Measurements from ENCODE around the gene KLHL26.

Gene KLHL26

DNA sequence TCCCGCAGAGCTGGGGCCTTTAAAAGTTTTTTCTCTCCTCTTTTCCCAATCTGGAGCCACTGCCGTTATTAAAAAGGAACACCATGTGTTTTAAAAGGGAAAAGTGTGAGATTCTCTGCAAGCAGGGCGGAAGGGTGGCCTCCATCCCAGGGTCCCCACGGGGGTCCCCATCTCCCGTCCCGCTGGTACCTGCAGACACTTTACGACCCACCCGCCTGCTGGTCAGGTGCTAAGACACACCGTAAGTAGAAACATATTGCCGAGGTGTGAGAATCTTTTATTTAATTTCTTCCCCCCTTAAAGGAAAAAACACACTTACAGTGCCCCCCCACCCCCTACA is 32.0 kb upstream of the KLHL26 start:
- Histone ChIP-seq H3K27me3 (ENCODE audit: low read length) (0 out of 2 replicates have a peak, but pooled peaks cover 6% of the 10 kb centered on the region), H4K20me1 (ENCODE audit: low read depth, low read length) (no peaks in the 10 kb centered on the region), H3K4me3 (ENCODE audit: insufficient read depth, low read length, poor library complexity, severe bottlenecking) (no peak overlapping the region), H3K9ac (ENCODE audit: low read length) (no peak overlapping the region), H3K9me2 (replicated peaks; ENCODE audit: insufficient read depth, low read length) (no peaks in the 10 kb centered on the region), H3K36me3 (ENCODE audit: low read length) (no peaks in the 10 kb centered on the region), H3K79me2 (ENCODE audit: insufficient read depth, low read length) (no peaks in the 10 kb centered on the region), H2AFZ (ENCODE audit: low read depth, low read length, severe bottlenecking) (no peak overlapping the region), H3K9me3 (ENCODE audit: insufficient read depth, low read length) (no peaks in the 10 kb centered on the region), H3F3A (ENCODE audit: insufficient read depth) (no peaks in the 10 kb centered on the region), H3K27ac (ENCODE audit: low read depth, low read length) (no peak overlapping the region), H3K4me2 (ENCODE audit: low read depth, low read length, poor library complexity, severe bottlenecking) (no peak overlapping the region)
- TF ChIP-seq CTCF (IDR thresholded peaks at IDR 0.05; ENCODE audit: insufficient read depth, low read length, poor library complexity, severe bottlenecking): no peak
- no peak for TF ChIP-seq EZH2phosphoT487 (conservative IDR thresholded peaks at IDR 0.05; ENCODE audit: low read length)

DNA sequence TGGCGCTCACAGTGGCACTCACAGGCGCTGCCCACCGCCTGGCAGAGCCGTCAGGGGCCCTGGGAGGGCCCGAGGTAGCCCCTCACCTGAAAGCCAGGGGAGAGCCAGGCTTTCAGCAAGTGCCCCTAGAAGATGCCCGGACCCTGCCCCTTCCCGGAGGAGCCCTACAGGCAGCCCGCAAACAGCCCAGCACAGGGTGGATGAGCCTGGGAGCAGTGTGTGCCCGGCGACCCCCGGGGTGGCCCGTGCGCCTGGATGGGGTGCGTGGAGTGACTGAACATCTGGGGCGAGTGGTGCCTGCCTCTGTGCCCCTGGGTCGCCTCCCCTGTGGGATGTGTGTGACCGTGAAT is 31.7 kb upstream of the KLHL26 start:
- Histone ChIP-seq H3K9ac (ENCODE audit: low read length) (no peak overlapping the region), H4K20me1 (ENCODE audit: low read depth, low read length) (no peaks in the 10 kb centered on the region), H3K9me3 (ENCODE audit: insufficient read depth, low read length) (no peaks in the 10 kb centered on the region), H3K9me2 (replicated peaks; ENCODE audit: insufficient read depth, low read length) (no peaks in the 10 kb centered on the region), H3K4me2 (ENCODE audit: low read depth, low read length, poor library complexity, severe bottlenecking) (no peak overlapping the region), H3K36me3 (ENCODE audit: low read length) (no peaks in the 10 kb centered on the region), H3F3A (ENCODE audit: insufficient read depth) (no peaks in the 10 kb centered on the region), H3K79me2 (ENCODE audit: insufficient read depth, low read length) (no peaks in the 10 kb centered on the region), H3K27ac (ENCODE audit: low read depth, low read length) (no peak overlapping the region), H3K27me3 (ENCODE audit: low read length) (0 out of 2 replicates have a peak, but pooled peaks cover 6% of the 10 kb centered on the region), H3K4me3 (ENCODE audit: insufficient read depth, low read length, poor library complexity, severe bottlenecking) (no peak overlapping the region), H2AFZ (ENCODE audit: low read depth, low read length, severe bottlenecking) (no peak overlapping the region)
- no peak for TF ChIP-seq CTCF (IDR thresholded peaks at IDR 0.05; ENCODE audit: insufficient read depth, low read length, poor library complexity, severe bottlenecking)
- TF ChIP-seq EZH2phosphoT487 (conservative IDR thresholded peaks at IDR 0.05; ENCODE audit: low read length): no peak

DNA sequence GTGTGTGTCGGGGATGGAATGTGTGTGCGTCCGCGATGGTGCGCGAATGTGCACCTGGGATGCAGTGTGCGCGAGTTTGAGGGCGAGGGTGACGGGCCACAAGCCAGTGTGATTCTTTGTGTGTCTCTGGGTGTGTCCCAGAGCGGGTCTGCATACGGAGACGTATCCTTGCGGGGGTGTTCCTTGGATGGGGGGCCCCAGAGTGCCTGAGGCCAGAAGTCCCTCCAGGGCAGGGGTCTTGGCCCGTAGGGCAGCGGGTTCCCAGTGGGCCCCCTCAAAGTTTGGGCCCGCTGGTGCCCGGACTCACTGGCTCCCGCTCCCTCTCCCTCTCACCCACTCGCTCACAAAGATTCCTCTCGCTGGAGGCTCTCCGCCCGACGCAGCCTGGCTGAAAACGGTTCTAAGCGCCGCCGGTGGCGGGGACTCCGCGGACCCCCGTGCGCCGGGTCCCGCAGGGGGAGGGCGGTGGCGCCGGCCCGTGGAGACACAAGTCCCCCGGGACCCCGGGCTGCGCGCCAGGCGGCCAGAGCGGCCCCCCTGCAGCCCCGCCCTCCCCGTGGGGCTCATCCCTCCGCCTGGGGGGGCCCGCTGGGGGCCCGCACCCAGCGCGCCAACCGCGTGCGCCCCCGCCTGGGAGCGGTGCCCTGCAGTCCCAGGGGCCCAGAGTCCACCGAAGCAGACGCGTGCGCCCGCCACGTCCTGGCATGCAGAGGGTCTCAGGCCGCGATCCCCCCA is 31.1 kb upstream of the KLHL26 start:
- H3K4me2 ChIP-seq (ENCODE audit: low read depth, low read length, poor library complexity, severe bottlenecking): no peak overlapping the region
- H3K9me3 ChIP-seq (ENCODE audit: insufficient read depth, low read length): no peaks in the 10 kb centered on the region
- TF ChIP-seq CTCF (IDR thresholded peaks at IDR 0.05; ENCODE audit: insufficient read depth, low read length, poor library complexity, severe bottlenecking) (no peak), EZH2phosphoT487 (conservative IDR thresholded peaks at IDR 0.05; ENCODE audit: low read length) (no peak)
- H3K4me3 ChIP-seq (ENCODE audit: insufficient read depth, low read length, poor library complexity, severe bottlenecking): no peak overlapping the region
- H3K9ac ChIP-seq (ENCODE audit: low read length): no peak overlapping the region
- no peaks in the 10 kb centered on the region for H3F3A ChIP-seq (ENCODE audit: insufficient read depth)
- no peak overlapping the region for H2AFZ ChIP-seq (ENCODE audit: low read depth, low read length, severe bottlenecking)
- H3K36me3 ChIP-seq (ENCODE audit: low read length): no peaks in the 10 kb centered on the region
- no peaks in the 10 kb centered on the region for H3K79me2 ChIP-seq (ENCODE audit: insufficient read depth, low read length)
- H3K27me3 ChIP-seq (ENCODE audit: low read length): 0 out of 2 replicates have a peak, but pooled peaks cover 6% of the 10 kb centered on the region
- H3K27ac ChIP-seq (ENCODE audit: low read depth, low read length): no peak overlapping the region
- no peaks in the 10 kb centered on the region for H4K20me1 ChIP-seq (ENCODE audit: low read depth, low read length)
- H3K9me2 ChIP-seq (replicated peaks; ENCODE audit: insufficient read depth, low read length): no peaks in the 10 kb centered on the region

Data from SU-DHL-6 (cell line).